ENCODE measurements around the gene GALNT9.

The GALNT9 gene

DNA sequence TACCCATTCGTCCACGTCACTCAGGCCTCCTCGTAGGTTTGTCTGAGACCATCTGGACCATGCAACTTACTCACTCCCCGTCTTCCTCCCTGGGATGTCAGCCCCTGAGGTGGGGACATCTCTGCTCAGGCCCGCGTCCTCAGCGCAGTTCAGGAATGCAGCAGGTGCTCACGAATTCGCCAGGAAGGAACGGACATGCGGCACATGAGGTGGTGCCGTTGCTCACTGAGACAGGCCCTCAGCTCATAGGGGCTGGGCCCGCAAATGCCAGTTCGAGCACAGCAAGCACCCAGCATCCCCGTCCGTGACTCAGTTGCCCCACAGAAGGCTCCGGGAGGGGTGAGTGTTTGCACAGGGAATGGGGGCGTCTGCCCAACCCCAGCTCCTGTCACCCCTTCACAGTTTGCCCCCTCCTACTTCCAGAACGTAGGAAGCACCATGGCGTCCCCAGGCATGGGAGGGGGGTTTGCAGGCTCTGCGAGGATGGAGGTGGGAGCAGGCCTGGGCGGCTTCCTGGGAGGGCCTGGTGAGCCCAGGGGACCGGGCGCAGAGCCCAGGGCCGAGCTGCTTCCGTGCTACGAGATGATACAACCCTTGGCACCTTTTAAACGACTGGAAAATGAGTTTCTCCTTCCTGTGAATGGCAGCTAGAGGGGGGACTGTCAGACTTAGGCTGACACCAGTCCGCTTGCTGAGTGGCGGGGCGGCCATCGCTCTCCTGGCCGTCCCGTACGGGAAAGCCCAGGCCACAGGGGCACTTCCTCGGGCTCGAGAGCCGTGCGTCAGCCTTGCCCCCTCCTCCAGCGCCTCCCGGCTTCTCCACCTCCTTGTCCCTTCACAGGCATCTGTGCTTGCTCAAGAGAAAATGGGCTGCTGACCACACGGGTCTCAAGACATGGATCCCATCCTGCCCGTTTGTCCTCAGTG, 6.9 kb downstream of the GALNT9 start:
- Histone ChIP-seq H3K4me1 (peaks cover 70% of the 10 kb centered on the region), H3K4me2 (peak overlapping the region; percentile 79), H4K20me1 (no peaks in the 10 kb centered on the region), H3K4me3 (no peak overlapping the region), H3K36me3 (no peaks in the 10 kb centered on the region), H3K9ac (0 out of 2 replicates have a peak overlapping the region, but pooled peaks have one; percentile 30), H3K27me3 (0 out of 2 replicates have a peak, but pooled peaks cover 6% of the 10 kb centered on the region), H3K9me3 (no peaks in the 10 kb centered on the region), H3K27ac (no peak overlapping the region)
- no peak for TF ChIP-seq Cebpa-rat (IDR thresholded peaks at IDR 0.05)

GRCh38 chr12:132321321-132322118, 7.9 kb downstream of the GALNT9 start:
- no peak overlapping the region for H3K9ac ChIP-seq
- no peaks in the 10 kb centered on the region for H3K9me3 ChIP-seq
- H3K4me3 ChIP-seq, result no peak overlapping the region
- H3K4me2 ChIP-seq, result no peak overlapping the region
- H3K27ac ChIP-seq, result no peak overlapping the region
- H3K4me1 ChIP-seq, result peaks cover 62% of the 10 kb centered on the region
- H3K27me3 ChIP-seq, result 0 out of 2 replicates have a peak, but pooled peaks cover 6% of the 10 kb centered on the region
- no peak for TF ChIP-seq Cebpa-rat (IDR thresholded peaks at IDR 0.05)
- no peaks in the 10 kb centered on the region for H4K20me1 ChIP-seq
- H3K36me3 ChIP-seq, result no peaks in the 10 kb centered on the region

- Histone ChIP-seq H3K4me2 (no peak overlapping the region), H3K27ac (no peak overlapping the region), H3K27me3 (0 out of 2 replicates have a peak, but pooled peaks cover 6% of the 10 kb centered on the region), H3K4me3 (no peak overlapping the region), H3K9ac (no peak overlapping the region), H4K20me1 (no peaks in the 10 kb centered on the region), H3K4me1 (peaks cover 62% of the 10 kb centered on the region), H3K9me3 (no peaks in the 10 kb centered on the region), H3K36me3 (no peaks in the 10 kb centered on the region)
- TF ChIP-seq Cebpa-rat (IDR thresholded peaks at IDR 0.05), result no peak
Measured at GRCh38 chr12:132320767-132321211, 8.6 kb downstream of the GALNT9 start.

- Histone ChIP-seq H3K9ac (no peak overlapping the region), H3K36me3 (no peaks in the 10 kb centered on the region), H3K4me3 (no peak overlapping the region), H3K4me1 (peaks cover 62% of the 10 kb centered on the region), H3K4me2 (0 out of 2 replicates have a peak overlapping the region, but pooled peaks have one; percentile 12), H3K27me3 (0 out of 2 replicates have a peak, but pooled peaks cover 6% of the 10 kb centered on the region), H3K27ac (no peak overlapping the region), H3K9me3 (no peaks in the 10 kb centered on the region), H4K20me1 (no peaks in the 10 kb centered on the region)
- no peak for TF ChIP-seq Cebpa-rat (IDR thresholded peaks at IDR 0.05)
Measured at GRCh38 chr12:132319991-132320570, 9.3 kb downstream of the GALNT9 start.

DNA sequence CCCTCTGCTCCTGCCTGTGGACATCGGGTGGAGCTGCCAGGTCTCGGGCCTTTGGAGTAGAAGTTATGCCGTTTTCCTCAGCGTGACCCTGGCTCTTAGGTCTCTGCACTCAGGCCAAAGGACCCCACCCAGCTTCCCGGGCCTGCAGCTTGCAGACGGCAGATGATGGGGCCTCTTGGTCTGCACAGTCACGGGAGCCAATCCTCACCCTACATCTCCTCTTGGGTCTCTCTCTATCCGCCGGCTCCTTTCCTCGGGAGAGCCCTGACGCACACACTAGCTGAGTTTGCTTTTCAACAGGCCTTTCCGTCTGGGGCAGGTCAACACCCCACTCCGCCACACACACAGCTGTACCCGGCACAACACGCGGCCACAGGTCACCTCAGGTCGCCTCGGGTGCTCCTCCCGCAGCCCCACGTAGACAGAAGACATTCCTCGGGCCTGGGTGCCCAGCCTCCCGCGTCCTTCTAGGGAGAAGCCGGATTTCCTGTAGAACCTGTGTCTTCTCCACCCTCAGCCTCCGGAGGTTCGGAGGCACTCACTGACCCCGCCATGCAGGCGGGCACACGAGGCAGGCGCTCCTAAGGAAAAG, 9.9 kb downstream of the GALNT9 start:
- no peaks in the 10 kb centered on the region for H3K9me3 ChIP-seq
- H4K20me1 ChIP-seq, result no peaks in the 10 kb centered on the region
- H3K4me1 ChIP-seq, result peaks cover 66% of the 10 kb centered on the region
- no peak overlapping the region for H3K9ac ChIP-seq
- peak overlapping the region; percentile 12; the same call in 1 of the 2 replicates for H3K4me2 ChIP-seq
- H3K4me3 ChIP-seq, result no peak overlapping the region
- no peak for TF ChIP-seq Cebpa-rat (IDR thresholded peaks at IDR 0.05)
- H3K27me3 ChIP-seq, result 0 out of 2 replicates have a peak, but pooled peaks cover 6% of the 10 kb centered on the region
- H3K36me3 ChIP-seq, result no peaks in the 10 kb centered on the region
- no peak overlapping the region for H3K27ac ChIP-seq

DNA sequence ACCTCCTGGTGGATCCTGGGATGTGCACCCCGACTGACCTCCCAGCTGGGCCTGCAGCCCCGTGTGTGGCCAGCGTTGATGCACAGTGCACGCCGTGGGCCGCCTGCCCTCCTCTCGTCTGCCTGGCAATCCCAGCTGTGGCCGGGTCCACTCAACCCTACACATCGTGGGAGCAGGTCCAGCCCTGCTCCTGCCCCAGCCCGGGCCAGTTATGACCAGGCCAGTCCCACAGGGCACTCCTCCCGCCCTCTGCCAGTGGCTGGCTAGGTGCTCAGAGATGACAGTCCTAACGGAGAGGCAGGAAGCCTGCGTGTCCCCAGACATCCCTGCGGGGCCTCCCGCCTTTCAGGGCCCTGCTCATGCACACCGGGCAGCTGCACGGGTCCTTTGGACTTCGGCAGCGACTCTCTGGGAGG, 10.8 kb downstream of the GALNT9 start:
- H3K4me2 ChIP-seq, result no peak overlapping the region
- H3K27me3 ChIP-seq, result 0 out of 2 replicates have a peak, but pooled peaks cover 6% of the 10 kb centered on the region
- no peaks in the 10 kb centered on the region for H3K36me3 ChIP-seq
- peaks cover 66% of the 10 kb centered on the region for H3K4me1 ChIP-seq
- H3K9me3 ChIP-seq, result no peaks in the 10 kb centered on the region
- H3K4me3 ChIP-seq, result no peak overlapping the region
- H3K9ac ChIP-seq, result no peak overlapping the region
- H3K27ac ChIP-seq, result no peak overlapping the region
- no peak for TF ChIP-seq Cebpa-rat (IDR thresholded peaks at IDR 0.05)
- no peaks in the 10 kb centered on the region for H4K20me1 ChIP-seq

DNA sequence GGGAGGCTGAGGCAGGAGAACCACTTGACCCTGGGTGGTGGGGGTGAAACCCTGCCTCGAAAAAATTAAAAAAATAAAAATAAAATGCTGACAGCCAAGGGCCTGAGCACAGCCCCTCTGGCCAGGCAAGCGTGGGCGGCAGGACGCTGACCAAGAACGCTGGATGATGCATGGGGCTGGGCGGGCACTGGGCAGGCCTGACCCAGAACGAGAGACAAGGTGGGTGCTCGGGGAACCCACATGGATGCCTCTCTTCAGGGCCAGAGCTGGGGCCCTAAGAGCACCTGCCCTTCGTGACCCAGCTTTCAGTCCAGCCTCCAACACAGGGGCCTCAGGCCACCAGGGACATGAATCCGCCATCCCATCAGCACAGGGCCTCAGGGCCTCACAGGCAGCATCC, 11.3 kb downstream of the GALNT9 start:
- no peaks in the 10 kb centered on the region for H3K36me3 ChIP-seq
- H3K4me2 ChIP-seq, result no peak overlapping the region
- H3K9me3 ChIP-seq, result no peaks in the 10 kb centered on the region
- H3K27ac ChIP-seq, result no peak overlapping the region
- no peak for TF ChIP-seq Cebpa-rat (IDR thresholded peaks at IDR 0.05)
- H3K27me3 ChIP-seq, result 0 out of 2 replicates have a peak, but pooled peaks cover 6% of the 10 kb centered on the region
- H3K4me3 ChIP-seq, result no peak overlapping the region
- peaks cover 61% of the 10 kb centered on the region for H3K4me1 ChIP-seq
- H3K9ac ChIP-seq, result no peak overlapping the region
- H4K20me1 ChIP-seq, result no peaks in the 10 kb centered on the region

- no peak for TF ChIP-seq Cebpa-rat (IDR thresholded peaks at IDR 0.05)
- Histone ChIP-seq H3K4me2 (no peak overlapping the region), H4K20me1 (no peaks in the 10 kb centered on the region), H3K9me3 (peaks cover 3% of the 10 kb centered on the region), H3K4me1 (peaks cover 54% of the 10 kb centered on the region), H3K9ac (no peak overlapping the region), H3K4me3 (no peak overlapping the region), H3K27me3 (0 out of 2 replicates have a peak, but pooled peaks cover under 1% of the 10 kb centered on the region), H3K27ac (no peak overlapping the region), H3K36me3 (no peaks in the 10 kb centered on the region)
Measured at GRCh38 chr12:132317233-132317938, 12.0 kb downstream of the GALNT9 start.
